ENCODE data around the gene ID4. TPM values are rescaled to one million over a fixed set of nuclear protein-coding genes. Genes with fewer than 3 reads are reported as not detected.

Gene ID4
- total and polyA plus RNA-seq, 2 experiments from 2014 or later: 29.1 to 34.0 TPM

DNA sequence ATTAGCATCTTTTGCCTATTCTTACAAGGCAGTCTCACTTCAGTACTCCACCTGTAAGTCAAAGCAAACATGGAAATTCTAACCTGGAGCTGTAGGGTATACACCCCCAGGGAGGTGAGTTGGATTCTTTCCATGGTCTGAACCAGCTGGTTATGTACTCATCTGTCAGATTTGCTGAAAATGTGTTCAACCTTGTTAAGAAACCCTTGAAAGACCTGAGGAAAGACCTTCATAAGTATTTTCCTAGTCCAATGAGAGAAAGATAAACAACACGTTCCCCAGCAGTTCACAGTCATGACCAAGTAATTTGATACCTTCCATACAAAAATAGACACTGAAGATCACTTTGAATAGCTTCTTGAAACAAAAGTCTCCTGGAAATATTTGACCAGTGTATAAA is 42.5 kb downstream of the ID4 start:
- Histone ChIP-seq H3K9me2 (ENCODE audit: insufficient read depth) (no peaks in the 10 kb centered on the region), H2AFZ (no peak overlapping the region), H3K4me1 (ENCODE audit: insufficient read depth) (no peaks in the 10 kb centered on the region), H3K27me3 (replicated peaks; ENCODE audit: insufficient read depth) (no peaks in the 10 kb centered on the region; the same call in 1 of the 2 replicates), H3K4me3 (no peak overlapping the region), H3K27ac (no peak overlapping the region), H3K9me3 (ENCODE audit: low read depth) (no peaks in the 10 kb centered on the region), H3K79me2 (ENCODE audit: insufficient read depth) (no peaks in the 10 kb centered on the region), H3K4me2 (ENCODE audit: unreplicated experiment) (no peak overlapping the region), H3K36me3 (ENCODE audit: low read depth) (no peaks in the 10 kb centered on the region), H3K9ac (no peak overlapping the region), H3F3A (ENCODE audit: insufficient read depth) (no peaks in the 10 kb centered on the region), H4K20me1 (ENCODE audit: insufficient read depth) (no peaks in the 10 kb centered on the region)
- WGBS, 2 experiments (ENCODE audit: low coverage in 1 of 2, low lambda C conversion rate in 2 of 2, missing lambda C conversion rate in 2 of 2): 15 to 22% methylated on average over 1 of the region's 1 CpG
- no peak for TF ChIP-seq EZH2phosphoT487 (IDR thresholded peaks at IDR 0.05; ENCODE audit: insufficient read depth, low read depth)
- no peak for TF ChIP-seq EZH2 (IDR thresholded peaks at IDR 0.05; ENCODE audit: insufficient read depth, poor library complexity, severe bottlenecking)
- in situ Hi-C loops (cut with MboI): no loop called here
- no peak for DNase-seq

DNA sequence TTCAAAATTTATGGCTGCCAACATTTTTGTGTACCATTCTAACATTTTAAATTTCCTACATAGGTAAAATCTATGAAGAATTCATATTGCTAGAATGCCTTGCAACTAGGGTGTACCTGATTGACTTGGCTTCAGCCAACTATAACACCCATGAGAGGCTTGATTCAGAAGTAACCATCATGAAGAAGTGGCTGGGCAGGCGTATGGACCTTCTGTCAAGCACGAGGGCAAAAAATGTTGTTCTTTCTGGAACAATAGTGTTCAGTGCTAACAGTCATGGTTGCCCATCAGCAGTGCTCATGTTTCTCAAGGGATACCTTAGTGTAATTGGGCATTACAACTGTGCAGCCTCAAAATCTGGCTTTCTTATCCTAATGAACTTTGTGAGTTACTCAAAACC is 42.9 kb downstream of the ID4 start:
- in situ Hi-C loops (cut with MboI): no loop called here
- TF ChIP-seq EZH2phosphoT487 (IDR thresholded peaks at IDR 0.05; ENCODE audit: insufficient read depth, low read depth) (no peak), EZH2 (IDR thresholded peaks at IDR 0.05; ENCODE audit: insufficient read depth, poor library complexity, severe bottlenecking) (no peak)
- no peak overlapping the region for H3K4me2 ChIP-seq (ENCODE audit: unreplicated experiment)
- no peaks in the 10 kb centered on the region for H3K4me1 ChIP-seq (ENCODE audit: insufficient read depth)
- H3K79me2 ChIP-seq (ENCODE audit: insufficient read depth): no peaks in the 10 kb centered on the region
- DNase-seq: no peak
- no peaks in the 10 kb centered on the region for H4K20me1 ChIP-seq (ENCODE audit: insufficient read depth)
- H3F3A ChIP-seq (ENCODE audit: insufficient read depth): no peaks in the 10 kb centered on the region
- H3K9me2 ChIP-seq (ENCODE audit: insufficient read depth): no peaks in the 10 kb centered on the region
- no peak overlapping the region for H2AFZ ChIP-seq
- no peaks in the 10 kb centered on the region; the same call in 1 of the 2 replicates for H3K27me3 ChIP-seq (replicated peaks; ENCODE audit: insufficient read depth)
- H3K36me3 ChIP-seq (ENCODE audit: low read depth): no peaks in the 10 kb centered on the region
- 3 to 10% methylated on average over 2 of the region's 2 CpGs for WGBS, 2 experiments (ENCODE audit: low coverage in 1 of 2, low lambda C conversion rate in 2 of 2, missing lambda C conversion rate in 2 of 2)
- no peak overlapping the region for H3K4me3 ChIP-seq
- no peak overlapping the region for H3K27ac ChIP-seq
- H3K9me3 ChIP-seq (ENCODE audit: low read depth): no peaks in the 10 kb centered on the region
- H3K9ac ChIP-seq: no peak overlapping the region

GRCh38 chr6:19891451-19891850 is 54.3 kb downstream of the ID4 start:
- no peaks in the 10 kb centered on the region for H3K27me3 ChIP-seq (replicated peaks; ENCODE audit: insufficient read depth)
- H3K9me3 ChIP-seq (ENCODE audit: low read depth): no peaks in the 10 kb centered on the region
- no peaks in the 10 kb centered on the region for H3F3A ChIP-seq (ENCODE audit: insufficient read depth)
- no peak overlapping the region for H2AFZ ChIP-seq
- H4K20me1 ChIP-seq (ENCODE audit: insufficient read depth): no peaks in the 10 kb centered on the region
- no peaks in the 10 kb centered on the region for H3K79me2 ChIP-seq (ENCODE audit: insufficient read depth)
- 36 to 39% methylated on average over 5 of the region's 5 CpGs for WGBS, 2 experiments (ENCODE audit: low coverage in 1 of 2, low lambda C conversion rate in 2 of 2, missing lambda C conversion rate in 2 of 2)
- H3K4me1 ChIP-seq (ENCODE audit: insufficient read depth): no peaks in the 10 kb centered on the region
- H3K36me3 ChIP-seq (ENCODE audit: low read depth): no peaks in the 10 kb centered on the region
- H3K9ac ChIP-seq: no peak overlapping the region
- DNase-seq: no peak
- TF ChIP-seq EZH2 (IDR thresholded peaks at IDR 0.05; ENCODE audit: insufficient read depth, poor library complexity, severe bottlenecking): no peak
- no peak for TF ChIP-seq EZH2phosphoT487 (IDR thresholded peaks at IDR 0.05; ENCODE audit: insufficient read depth, low read depth)
- H3K4me2 ChIP-seq (ENCODE audit: unreplicated experiment): no peak overlapping the region
- H3K4me3 ChIP-seq: no peak overlapping the region
- H3K27ac ChIP-seq: no peak overlapping the region
- in situ Hi-C loops (cut with MboI): no loop called here
- no peaks in the 10 kb centered on the region for H3K9me2 ChIP-seq (ENCODE audit: insufficient read depth)
